Activated B cell treated with CpG ODN at 0.5 μM for 24 hours (primary cell): ENCODE data around the gene NOX4. TPM values are rescaled to one million over a fixed set of nuclear protein-coding genes. Genes with fewer than 3 reads are reported as not detected.

Experiments used
- ATAC-seq: fragments of 200-7000 bp; cut with Tn5 transposase; one replicate; pipeline ENCODE4 v1.10.0; 2021; ENCODE audit warnings: low read depth, mild to moderate bottlenecking, moderate library complexity
- CTCF ChIA-PET: fragments of 350-600 bp; sonication (Branson Sonifier 250); formaldehyde crosslinking; loops from one replicate; lab custom pipeline; 2021; ENCODE audit warnings: antibody characterized with exemption; lab: Charles Lee
- POLR2A ChIA-PET: fragments of 350-600 bp; sonication (Branson Sonifier 250); formaldehyde crosslinking; loops from one replicate; lab custom pipeline; 2021; ENCODE audit warnings: antibody characterized with exemption; lab: Charles Lee
- DNase-seq: peaks from one replicate; pipeline ENCODE4 v3.0.0; 2022
- H3K27ac Mint-ChIP-seq: one replicate; pipeline ENCODE4 v1.8.0; 2020; ENCODE audit warnings: mixed read lengths
- H3K27me3 Mint-ChIP-seq: one replicate; pipeline ENCODE4 v1.8.0; 2021; ENCODE audit warnings: mixed read lengths
- H3K36me3 Mint-ChIP-seq: one replicate; pipeline ENCODE4 v1.8.0; 2021; ENCODE audit warnings: low read depth, mixed read lengths
- H3K4me1 Mint-ChIP-seq: one replicate; pipeline ENCODE4 v1.8.0; 2021; ENCODE audit warnings: mixed read lengths
- H3K4me3 Mint-ChIP-seq: one replicate; pipeline ENCODE4 v1.8.0; 2020; ENCODE audit warnings: mild to moderate bottlenecking, mixed read lengths
- H3K9me3 Mint-ChIP-seq: one replicate; pipeline ENCODE4 v1.8.0; 2020; ENCODE audit warnings: mixed read lengths
- CTCF ChIP-seq: fragments of 200-600 bp; IDR thresholded peaks from one replicate; pipeline ENCODE4 v1.8.0; 2022; ENCODE audit warnings: antibody characterized with exemption, mild to moderate bottlenecking
- intact Hi-C: fragments of 100-400 bp; cut with micrococcal nuclease; formaldehyde crosslinking; loops from one replicate; pipeline ENCODE4 v1.15.1; 2024
- total RNA-seq: library from RNA; stranded (reverse); gene quantifications from 2 replicates; pipeline ENCODE4 v1.2.3, GENCODE V29; 2022

Gene NOX4
- total RNA-seq, 1 donor from 2014 or later = not detected

GRCh38 chr11:89504270-89504669 is 13.1 kb upstream of the NOX4 start:
- CTCF ChIA-PET = no interaction called here
- no peak for TF ChIP-seq CTCF

GRCh38 chr11:89503422-89503821 is 12.2 kb upstream of the NOX4 start:
- CTCF ChIA-PET = no interaction called here
- no peak for TF ChIP-seq CTCF
- ATAC-seq (no peak), DNase-seq (no peak)
- no peak overlapping the region for H3K27ac Mint-ChIP-seq
- POLR2A ChIA-PET = no interaction called here
- H3K36me3 Mint-ChIP-seq = no peaks in the 10 kb centered on the region
- H3K4me3 Mint-ChIP-seq = no peak overlapping the region
- intact Hi-C loops = no loop called here
- H3K4me1 Mint-ChIP-seq = no peaks in the 10 kb centered on the region
- H3K27me3 Mint-ChIP-seq = no peaks in the 10 kb centered on the region
- peaks cover 5% of the 10 kb centered on the region for H3K9me3 Mint-ChIP-seq

More at GRCh38 chr11:89504270-89504669, 13.1 kb upstream of the NOX4 start:
- Mint-ChIP-seq H3K4me3 (no peak overlapping the region), H3K36me3 (no peaks in the 10 kb centered on the region), H3K27ac (no peak overlapping the region), H3K9me3 (peaks cover 5% of the 10 kb centered on the region), H3K4me1 (no peaks in the 10 kb centered on the region), H3K27me3 (no peaks in the 10 kb centered on the region)
- no peak for ATAC-seq
- intact Hi-C loops = no loop called here
- no peak for DNase-seq
- POLR2A ChIA-PET = no interaction called here

GRCh38 chr11:89502301-89502700 is 11.1 kb upstream of the NOX4 start:
- CTCF ChIA-PET = no interaction called here
- intact Hi-C loops = no loop called here
- H3K4me1 Mint-ChIP-seq = no peaks in the 10 kb centered on the region
- no peaks in the 10 kb centered on the region for H3K27me3 Mint-ChIP-seq
- H3K4me3 Mint-ChIP-seq = no peak overlapping the region
- ATAC-seq = no peak
- DNase-seq = no peak
- H3K9me3 Mint-ChIP-seq = peaks cover 5% of the 10 kb centered on the region
- H3K36me3 Mint-ChIP-seq = no peaks in the 10 kb centered on the region
- no peak overlapping the region for H3K27ac Mint-ChIP-seq
- TF ChIP-seq CTCF = no peak
- POLR2A ChIA-PET = no interaction called here

- H3K4me1 Mint-ChIP-seq = no peaks in the 10 kb centered on the region
- intact Hi-C loops = no loop called here
- no peak for TF ChIP-seq CTCF
- DNase-seq = no peak
- ChIA-PET POLR2A (no interaction called here), CTCF (no interaction called here)
- H3K27me3 Mint-ChIP-seq = no peaks in the 10 kb centered on the region
- no peaks in the 10 kb centered on the region for H3K36me3 Mint-ChIP-seq
- ATAC-seq = no peak
- H3K9me3 Mint-ChIP-seq = peaks cover 6% of the 10 kb centered on the region
- no peak overlapping the region for H3K27ac Mint-ChIP-seq
- no peak overlapping the region for H3K4me3 Mint-ChIP-seq
Measured at GRCh38 chr11:89500336-89500735, 9.2 kb upstream of the NOX4 start.

- CTCF ChIA-PET = no interaction called here
- no peak overlapping the region for H3K27ac Mint-ChIP-seq
Measured at GRCh38 chr11:89498845-89499448, 7.8 kb upstream of the NOX4 start.

More at GRCh38 chr11:89498845-89499448, 7.8 kb upstream of the NOX4 start:
- Mint-ChIP-seq H3K4me1 (no peaks in the 10 kb centered on the region), H3K27me3 (no peaks in the 10 kb centered on the region), H3K9me3 (peaks cover 3% of the 10 kb centered on the region), H3K36me3 (no peaks in the 10 kb centered on the region), H3K4me3 (no peak overlapping the region)
- POLR2A ChIA-PET = no interaction called here
- TF ChIP-seq CTCF = no peak
- ATAC-seq (no peak), DNase-seq (no peak)
- intact Hi-C loops = no loop called here
